WTC11 (cell line): ENCODE results near the gene POLDIP3. TPM values are rescaled to one million over a fixed set of nuclear protein-coding genes. Genes with fewer than 3 reads are reported as not detected.
"Not testable (repeated sequence)": the region's sequence is repeated elsewhere in the genome, so short reads cannot be mapped to it uniquely, and the experiment has no call there.

Source experiments
- ATAC-seq: fragments of 200-7000 bp; cut with Tn5 transposase; 2 replicates; pipeline ENCODE4 v1.10.0; 2021; ENCODE audit warnings: mild to moderate bottlenecking, moderate library complexity
- CTCF ChIA-PET: fragments of 300-600 bp; sonication (Branson Sonifier 250); formaldehyde crosslinking; loops from one replicate; lab custom pipeline; 2021; ENCODE audit warnings: antibody characterized with exemption; lab: Charles Lee
- POLR2A ChIA-PET: fragments of 350-600 bp; sonication (Branson Sonifier 250); formaldehyde crosslinking; loops from one replicate; lab custom pipeline; 2021; ENCODE audit warnings: antibody characterized with exemption; lab: Charles Lee
- DNase-seq: peaks from one replicate; pipeline ENCODE4 v3.0.0; 2021; ENCODE audit warnings: low spot score
- H3K27ac Mint-ChIP-seq: 2 replicates; pipeline ENCODE4 v1.8.0; 2021; ENCODE audit warnings: mixed read lengths
- H3K27me3 Mint-ChIP-seq: 2 replicates; pipeline ENCODE4 v1.8.0; 2021; ENCODE audit warnings: low read depth, mild to moderate bottlenecking, moderate library complexity, mixed read lengths
- H3K36me3 Mint-ChIP-seq: 2 replicates; pipeline ENCODE4 v1.8.0; 2021; ENCODE audit warnings: mixed read lengths
- H3K4me1 Mint-ChIP-seq: 2 replicates; pipeline ENCODE4 v1.8.0; 2022; ENCODE audit warnings: mixed read lengths
- H3K4me3 Mint-ChIP-seq: 2 replicates; pipeline ENCODE4 v1.8.0; 2021; ENCODE audit warnings: mild to moderate bottlenecking, moderate library complexity, mixed read lengths
- H3K9me3 Mint-ChIP-seq: 2 replicates; pipeline ENCODE4 v1.8.0; 2021; ENCODE audit warnings: mixed read lengths
- AR ChIP-seq: fragments of 250-450 bp; sonication (Bioruptor Pico); IDR thresholded peaks from 2 replicates; pipeline ENCODE4 v1.9.0; 2021; ENCODE audit warnings: mild to moderate bottlenecking
- CDX4 ChIP-seq: fragments of 250-450 bp; sonication (Bioruptor Pico); IDR thresholded peaks from 2 replicates; pipeline ENCODE4 v1.9.0; 2021; ENCODE audit warnings: moderate library complexity, mild to moderate bottlenecking, inconsistent platforms, borderline replicate concordance
- EMX1 ChIP-seq: fragments of 250-450 bp; sonication (Bioruptor Pico); IDR thresholded peaks from 2 replicates; pipeline ENCODE4 v1.8.0; 2021; ENCODE audit warnings: mild to moderate bottlenecking
- FOXJ3 ChIP-seq: sonication (generic); formaldehyde crosslinking; IDR thresholded peaks from 2 replicates; pipeline ENCODE4 v1.9.0; 2021; ENCODE audit warnings: missing genetic modification reagents, mild to moderate bottlenecking, borderline replicate concordance
- HMGXB4 ChIP-seq: sonication (generic); formaldehyde crosslinking; IDR thresholded peaks from 2 replicates; pipeline ENCODE4 v1.8.1; 2023; ENCODE audit warnings: mild to moderate bottlenecking, moderate library complexity, missing genetic modification reagents
- MYBL2 ChIP-seq: sonication (generic); formaldehyde crosslinking; IDR thresholded peaks from 2 replicates; pipeline ENCODE4 v1.8.1; 2023; ENCODE audit warnings: mild to moderate bottlenecking, moderate library complexity, missing genetic modification reagents
- NFYB ChIP-seq: sonication (generic); formaldehyde crosslinking; conservative IDR thresholded peaks from 2 replicates; pipeline ENCODE4 v1.8.0; 2022; ENCODE audit warnings: low read depth, missing genetic modification reagents
- PREB ChIP-seq: sonication (generic); formaldehyde crosslinking; IDR thresholded peaks from 2 replicates; pipeline ENCODE4 v1.8.1; 2022; ENCODE audit warnings: mild to moderate bottlenecking, missing genetic modification reagents, moderate library complexity, borderline replicate concordance
- TCF7 ChIP-seq: sonication (generic); formaldehyde crosslinking; IDR thresholded peaks from 2 replicates; pipeline ENCODE4 v1.8.0; 2022; ENCODE audit warnings: mild to moderate bottlenecking, low read depth, missing genetic modification reagents, moderate library complexity
- TEAD1 ChIP-seq: sonication (generic); formaldehyde crosslinking; IDR thresholded peaks from 2 replicates; pipeline ENCODE4 v1.8.0; 2022; ENCODE audit warnings: mild to moderate bottlenecking, missing genetic modification reagents
- USF2 ChIP-seq: sonication (generic); formaldehyde crosslinking; IDR thresholded peaks from 2 replicates; pipeline ENCODE4 v1.8.1; 2023; ENCODE audit warnings: mild to moderate bottlenecking, missing genetic modification reagents, moderate library complexity
- ZMAT4 ChIP-seq: fragments of 250-450 bp; sonication (Bioruptor Pico); IDR thresholded peaks from 2 replicates; pipeline ENCODE4 v1.9.0; 2021; ENCODE audit warnings: mild to moderate bottlenecking
- ZNF317 ChIP-seq: sonication (generic); formaldehyde crosslinking; IDR thresholded peaks from 2 replicates; pipeline ENCODE4 v1.8.1; 2023; ENCODE audit warnings: low read depth, mild to moderate bottlenecking, moderate library complexity, missing genetic modification reagents, borderline replicate concordance
- ZNF416 ChIP-seq: fragments of 250-450 bp; sonication (Bioruptor Pico); IDR thresholded peaks from 2 replicates; pipeline ENCODE4 v1.9.0; 2021; ENCODE audit warnings: mild to moderate bottlenecking, inconsistent platforms
- total RNA-seq: library from RNA; stranded (reverse); gene quantifications from 3 replicates; pipeline ENCODE4 v1.2.3, GENCODE V29; 2021

Gene POLDIP3
- total RNA-seq, 1 experiment from 2014 or later = 73.2 TPM

GRCh38 chr22:42608136-42608822 is 6.4 kb downstream of the POLDIP3 start (continued):
- no peak for TF ChIP-seq ZMAT4 (CRISPR knock-in tag)
- no peak for TF ChIP-seq EMX1 (CRISPR knock-in tag)
- no peak for TF ChIP-seq ZNF317 (CRISPR knock-in tag)
- no peak for TF ChIP-seq HMGXB4 (CRISPR knock-in tag)
- TF ChIP-seq PREB (CRISPR knock-in tag) = no peak
- TF ChIP-seq USF2 (CRISPR knock-in tag) = no peak
- no peak for TF ChIP-seq FOXJ3 (CRISPR knock-in tag)
- TF ChIP-seq AR (CRISPR knock-in tag) = no peak
- no peak for TF ChIP-seq CDX4 (CRISPR knock-in tag)
- TF ChIP-seq NFYB (CRISPR knock-in tag) = no peak

- DNase-seq, ATAC-seq, H3K27me3 Mint-ChIP-seq, H3K27ac Mint-ChIP-seq, H3K4me3 Mint-ChIP-seq, POLR2A ChIA-PET, CTCF ChIA-PET, H3K9me3 Mint-ChIP-seq: not testable (repeated sequence)
- Mint-ChIP-seq H3K4me1 (peaks cover 22% of the 10 kb centered on the region), H3K36me3 (peaks cover 62% of the 10 kb centered on the region)
These were observed 7.0 kb downstream of the POLDIP3 start for GRCh38 chr22:42607641-42608040.

- H3K4me3 Mint-ChIP-seq = no peak overlapping the region
- ChIA-PET CTCF (no interaction called here), POLR2A (no interaction called here)
- H3K9me3 Mint-ChIP-seq = peaks cover 3% of the 10 kb centered on the region; the same call in 1 of the 2 replicates
- no peak overlapping the region; the same call in 1 of the 2 replicates for H3K27ac Mint-ChIP-seq
- H3K36me3 Mint-ChIP-seq = peaks cover 69% of the 10 kb centered on the region
- no peaks in the 10 kb centered on the region for H3K27me3 Mint-ChIP-seq
- TF ChIP-seq TCF7 (CRISPR knock-in tag) (no peak), ZNF416 (CRISPR knock-in tag) (no peak), MYBL2 (CRISPR knock-in tag) (no peak), USF2 (CRISPR knock-in tag) (no peak), TEAD1 (no peak)
- H3K4me1 Mint-ChIP-seq = peaks cover 10% of the 10 kb centered on the region
- no peak for DNase-seq
- no peak for ATAC-seq
These were observed 10.3 kb downstream of the POLDIP3 start for GRCh38 chr22:42604403-42604802.
